ENCODE measurements around the gene MOV10L1.
"Not testable (repeated sequence)": the region's sequence is repeated elsewhere in the genome, so short reads cannot be mapped to it uniquely, and the experiment has no call there.

The MOV10L1 gene

DNA sequence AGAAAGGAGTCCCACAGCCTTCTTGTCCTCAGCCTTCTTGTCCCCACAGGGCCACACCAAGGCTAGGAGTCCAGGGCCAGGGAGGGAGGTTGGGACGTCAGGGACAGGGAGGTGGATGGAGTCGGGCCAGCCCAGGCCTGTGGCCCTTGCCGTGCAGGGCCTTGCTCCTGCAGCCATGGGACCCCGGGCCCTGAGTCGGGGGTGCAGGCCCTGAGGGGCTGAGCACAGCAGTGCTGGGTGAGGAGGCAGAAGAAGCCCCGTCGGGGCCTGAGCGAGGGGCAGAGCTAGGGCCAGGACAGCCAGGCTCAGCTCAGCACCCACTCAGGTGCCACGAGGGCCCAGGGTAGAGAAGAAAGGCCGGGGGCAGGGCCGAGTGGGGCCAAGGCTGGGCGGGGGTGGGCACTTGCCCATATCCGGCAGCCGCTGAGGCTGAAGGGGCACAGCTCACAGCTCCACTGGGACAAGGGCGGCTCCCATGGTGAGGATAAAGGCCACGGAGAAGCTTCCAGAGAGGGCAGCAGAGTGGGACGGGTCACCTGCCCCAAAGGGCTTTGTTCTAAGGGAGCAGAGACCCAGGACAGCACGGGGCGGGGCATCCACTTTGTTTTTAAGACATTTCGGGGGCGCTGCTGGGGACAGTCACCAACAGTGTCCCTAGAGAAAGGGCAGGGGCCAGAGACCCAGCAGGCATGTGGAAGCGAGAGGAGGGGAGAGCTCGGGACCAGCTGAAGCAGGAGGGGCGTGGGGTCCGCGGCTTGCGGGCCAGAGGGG lies 8.2 kb upstream of the MOV10L1 start:
- DNase-seq, result no peak

DNA sequence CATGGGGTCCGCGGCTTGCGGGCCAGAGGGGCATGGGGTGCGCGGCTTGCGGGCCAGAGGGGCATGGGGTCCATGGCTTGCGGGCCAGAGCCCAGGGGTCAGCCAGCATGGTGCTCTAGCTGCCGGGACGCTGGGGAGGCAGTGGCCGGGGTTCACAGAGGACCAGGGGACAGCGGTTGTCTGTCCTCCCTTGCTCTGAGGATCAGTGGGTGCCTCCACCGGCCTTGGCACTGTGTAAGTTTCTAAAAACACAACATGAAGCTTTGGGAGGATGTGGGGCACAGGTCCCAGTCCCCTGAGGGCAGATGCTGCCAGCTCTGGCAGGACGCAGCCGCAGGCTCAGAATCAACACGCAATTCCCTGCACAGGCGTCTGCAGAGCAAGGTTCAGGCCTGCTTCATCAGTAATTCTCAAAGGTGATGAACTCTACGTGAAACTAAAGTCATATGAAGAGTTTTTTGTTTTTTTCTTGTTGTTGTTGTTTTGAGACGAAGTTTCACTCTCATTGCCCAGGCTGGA lies 7.5 kb upstream of the MOV10L1 start:
- no peak for DNase-seq

DNA sequence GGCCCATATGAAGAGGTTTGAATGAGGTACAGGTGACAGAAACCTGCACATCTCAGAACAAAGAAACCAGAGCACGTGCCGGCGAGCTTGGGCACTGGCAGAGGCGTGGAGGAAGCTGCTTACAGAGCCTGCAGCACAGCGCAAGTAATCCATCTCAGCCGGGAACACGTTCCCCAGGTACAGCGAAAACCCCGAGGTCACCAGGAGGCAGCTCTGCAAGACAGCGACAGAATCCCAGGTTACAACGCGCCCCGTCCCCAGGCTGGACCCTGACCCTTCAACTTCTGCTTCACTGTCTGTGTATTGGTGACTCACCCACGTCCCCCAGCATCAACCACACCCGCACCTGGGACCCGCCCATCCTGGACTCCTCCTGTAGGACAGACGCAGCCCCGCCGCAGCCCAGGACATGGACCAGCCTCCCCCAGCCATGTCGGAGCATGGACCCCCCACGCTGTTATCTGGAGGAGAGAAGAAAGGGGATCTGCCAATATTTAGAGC lies 6.8 kb upstream of the MOV10L1 start:
- no peak for DNase-seq

GRCh38 chr22:50083462-50084079 lies 6.2 kb upstream of the MOV10L1 start:
- no peak for DNase-seq

- no peak for DNase-seq
Measured at GRCh38 chr22:50084080-50084477, 5.7 kb upstream of the MOV10L1 start.

DNA sequence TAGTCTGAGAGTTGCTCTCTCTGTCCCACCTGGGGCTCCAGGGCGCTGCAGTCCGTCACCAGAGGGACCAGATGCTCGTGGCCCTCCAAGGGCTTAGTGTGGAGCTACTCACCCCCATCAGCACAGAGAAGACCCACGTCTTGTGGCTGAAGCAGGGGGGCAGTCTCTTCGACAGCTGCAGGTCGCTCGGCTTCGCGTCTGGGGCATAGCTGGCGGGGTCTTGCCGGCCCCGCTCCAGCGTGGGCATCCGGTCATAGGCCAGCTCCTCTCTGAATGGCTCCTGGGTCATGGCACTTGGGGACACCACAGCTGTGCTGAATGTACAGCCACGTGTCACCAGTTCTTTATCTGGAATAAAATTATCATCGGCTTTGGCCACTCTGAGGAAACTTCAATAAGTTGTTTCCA lies 5.2 kb upstream of the MOV10L1 start:
- DNase-seq, result no peak

- DNase-seq, result no peak
Measured at GRCh38 chr22:50085211-50085972, 4.4 kb upstream of the MOV10L1 start, which contains the start of gene MLC1. Gene MLC1, minus strand, starts transcription at chr22:50085426. Its CDS starts 524 bp downstream, at chr22:50084902.

GRCh38 chr22:50086526-50086925 lies 3.3 kb upstream of the MOV10L1 start:
- DNase-seq, result no peak

- not testable (repeated sequence) for DNase-seq
Measured at GRCh38 chr22:50086975-50087374, 2.8 kb upstream of the MOV10L1 start.

GRCh38 chr22:50087646-50088045 lies 2.2 kb upstream of the MOV10L1 start:
- DNase-seq, result no peak

GRCh38 chr22:50088096-50088495 lies 1.7 kb upstream of the MOV10L1 start:
- no peak for DNase-seq

GRCh38 chr22:50089231-50089630 lies 575 bp upstream of the MOV10L1 start:
- no peak for DNase-seq

- no peak for DNase-seq
Measured at GRCh38 chr22:50090412-50090714, 557 bp downstream of the MOV10L1 start.

- DNase-seq, result no peak
Measured at GRCh38 chr22:50091092-50091768, 1.4 kb downstream of the MOV10L1 start.

GRCh38 chr22:50092342-50092741 lies 2.5 kb downstream of the MOV10L1 start:
- DNase-seq, result no peak

DNA sequence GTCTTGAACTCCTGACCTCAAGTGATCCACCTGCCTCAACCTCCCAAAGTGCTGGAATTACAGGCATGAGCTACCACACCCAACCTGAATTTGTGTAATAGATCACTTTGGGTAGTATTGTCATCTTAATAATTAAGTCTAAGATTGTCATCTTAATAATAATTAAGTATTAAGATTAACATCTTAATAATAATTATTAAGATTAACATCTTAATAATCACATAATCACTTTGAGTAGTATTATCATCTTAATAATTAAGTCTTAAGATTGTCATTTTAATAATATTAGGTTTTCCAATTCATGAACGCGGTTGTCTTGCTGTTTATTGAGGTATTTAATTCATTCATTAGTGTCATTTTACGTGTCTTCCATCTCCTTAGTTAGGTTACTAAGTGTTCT lies 8.2 kb downstream of the MOV10L1 start:
- DNase-seq, result no peak

- DNase-seq, result no peak
Measured at GRCh38 chr22:50101870-50102565, 12.2 kb downstream of the MOV10L1 start.

- no peak for DNase-seq
Measured at GRCh38 chr22:50102946-50103345, 13.1 kb downstream of the MOV10L1 start.

- no peak for DNase-seq
Measured at GRCh38 chr22:50104141-50104544, 14.3 kb downstream of the MOV10L1 start.

- DNase-seq, result no peak
Measured at GRCh38 chr22:50105208-50106100, 15.6 kb downstream of the MOV10L1 start.

- no peak for DNase-seq
Measured at GRCh38 chr22:50107529-50107928, 17.7 kb downstream of the MOV10L1 start.

Data from activated naive CD4-positive, alpha-beta T cell (primary cell).